Upper lobe of left lung (tissue), 4 donors: ENCODE measurements around the gene NPPC.

Experiments
- EP300 ChIP-seq, 4 donors: sonication (generic); formaldehyde crosslinking; IDR thresholded peaks; one replicate each; pipeline ENCODE4 v1.5.1; 2017; ENCODE audit warnings: antibody characterized with exemption in 4 of 4, control low read depth in 2 of 4
- POLR2A ChIP-seq, 4 donors: fragments of 450-650 bp; IDR thresholded peaks; one replicate each; pipeline ENCODE4 v1.5.1; 2016 to 2017; ENCODE audit warnings: antibody characterized with exemption in 4 of 4, mild to moderate bottlenecking in 2 of 4
- TF ChIP-seq, protein P1 (sequence below), 6 experiments: fragments of 450-650 bp in 4 of 6; fragments of 200-600 bp in 2 of 6; sonication (generic) in 2 of 6; IDR thresholded peaks; one replicate each; pipeline ENCODE4 v1.5.1; 2016 to 2019; ENCODE audit warnings: antibody characterized with exemption in 6 of 6

DNA sequence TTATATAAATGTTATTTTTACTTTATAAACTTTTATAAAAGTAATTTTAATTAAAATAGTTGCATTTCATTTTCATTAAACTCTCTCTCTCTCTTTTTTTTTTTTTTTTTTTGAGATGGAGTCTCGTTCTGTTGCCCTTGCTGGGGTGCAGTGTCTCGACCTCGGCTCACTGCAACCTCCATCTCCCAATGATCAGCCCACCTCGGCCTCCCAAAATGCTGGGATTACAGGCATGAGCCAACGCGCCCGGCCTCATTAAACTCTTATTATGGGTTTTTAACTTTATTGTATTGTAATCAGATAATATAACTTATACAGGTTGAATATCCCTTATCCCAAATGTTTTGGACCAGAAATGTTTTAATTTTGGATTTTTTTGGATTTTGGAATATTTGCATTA lies 10.9 kb upstream of the NPPC start:
- TF ChIP-seq, protein P1, sequence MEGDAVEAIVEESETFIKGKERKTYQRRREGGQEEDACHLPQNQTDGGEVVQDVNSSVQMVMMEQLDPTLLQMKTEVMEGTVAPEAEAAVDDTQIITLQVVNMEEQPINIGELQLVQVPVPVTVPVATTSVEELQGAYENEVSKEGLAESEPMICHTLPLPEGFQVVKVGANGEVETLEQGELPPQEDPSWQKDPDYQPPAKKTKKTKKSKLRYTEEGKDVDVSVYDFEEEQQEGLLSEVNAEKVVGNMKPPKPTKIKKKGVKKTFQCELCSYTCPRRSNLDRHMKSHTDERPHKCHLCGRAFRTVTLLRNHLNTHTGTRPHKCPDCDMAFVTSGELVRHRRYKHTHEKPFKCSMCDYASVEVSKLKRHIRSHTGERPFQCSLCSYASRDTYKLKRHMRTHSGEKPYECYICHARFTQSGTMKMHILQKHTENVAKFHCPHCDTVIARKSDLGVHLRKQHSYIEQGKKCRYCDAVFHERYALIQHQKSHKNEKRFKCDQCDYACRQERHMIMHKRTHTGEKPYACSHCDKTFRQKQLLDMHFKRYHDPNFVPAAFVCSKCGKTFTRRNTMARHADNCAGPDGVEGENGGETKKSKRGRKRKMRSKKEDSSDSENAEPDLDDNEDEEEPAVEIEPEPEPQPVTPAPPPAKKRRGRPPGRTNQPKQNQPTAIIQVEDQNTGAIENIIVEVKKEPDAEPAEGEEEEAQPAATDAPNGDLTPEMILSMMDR (IDR thresholded peaks at IDR 0.05): no peak
- TF ChIP-seq POLR2A (IDR thresholded peaks at IDR 0.05) (no peak), EP300 (IDR thresholded peaks at IDR 0.05) (no peak)
